Measurements from ENCODE around the gene TRIM44. TPM values are rescaled to one million over a fixed set of nuclear protein-coding genes. Genes with fewer than 3 reads are reported as not detected.
"Not testable (repeated sequence)": the region's sequence is repeated elsewhere in the genome, so short reads cannot be mapped to it uniquely, and the experiment has no call there.

Gene TRIM44
- polyA plus RNA-seq, 2 donors: 3.1 to 6.2 TPM

DNA sequence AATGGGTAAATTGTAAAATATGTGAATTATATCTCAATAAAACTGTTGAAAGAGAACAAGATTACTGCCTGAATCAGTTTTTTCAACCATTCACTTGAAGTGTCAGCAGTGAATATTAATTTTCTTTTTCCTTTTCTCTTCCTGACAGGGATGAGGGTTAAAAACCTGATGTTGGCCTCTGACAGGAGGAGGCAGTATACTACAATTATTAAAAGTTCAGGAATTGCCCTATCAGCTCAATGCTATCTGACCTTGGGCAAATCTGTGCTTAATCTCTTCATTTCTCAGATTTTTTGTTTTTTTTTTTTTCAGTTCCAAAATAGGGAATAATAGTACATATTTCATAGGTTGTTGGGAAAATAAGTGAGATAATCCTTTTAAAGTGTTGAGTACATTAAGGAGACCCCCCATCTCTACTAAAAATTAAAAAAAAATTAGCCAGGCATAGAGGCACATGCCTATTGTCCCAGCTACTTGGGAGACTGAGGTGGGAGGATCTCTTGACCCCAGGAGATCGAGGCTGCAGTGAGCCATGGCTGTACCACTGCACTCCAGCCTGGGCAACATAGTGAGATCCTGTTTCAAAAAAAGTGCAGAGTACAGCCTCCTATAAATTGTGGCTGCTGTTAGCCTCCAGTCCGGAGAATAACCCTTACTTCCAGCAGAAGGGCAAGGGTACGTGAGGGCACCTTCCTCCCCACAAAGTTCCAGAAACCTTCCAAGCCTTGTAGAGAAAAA, 48.8 kb downstream of the TRIM44 start:
- 86 to 94% methylated on average over 3 of the region's 3 CpGs for WGBS, 2 donors
- no peaks in the 10 kb centered on the region for H3K27me3 ChIP-seq (ENCODE audit: control insufficient read depth in 1 of 2, insufficient read depth in 2 of 2, low read length in 2 of 2)

GRCh38 chr11:35711924-35712323, 49.3 kb downstream of the TRIM44 start:
- Histone ChIP-seq H3K27ac (ENCODE audit: low read depth in 2 of 2, low read length in 1 of 2) (no peak overlapping the region), H3K4me1 (ENCODE audit: control insufficient read depth in 2 of 2, insufficient read depth in 2 of 2, low read length in 1 of 2) (no peaks in the 10 kb centered on the region), H3K36me3 (ENCODE audit: control insufficient read depth in 2 of 2, insufficient read depth in 2 of 2, low read length in 1 of 2) (no peaks in the 10 kb centered on the region), H3K27me3 (ENCODE audit: control insufficient read depth in 1 of 2, insufficient read depth in 2 of 2, low read length in 2 of 2) (no peaks in the 10 kb centered on the region), H3K4me3 (ENCODE audit: low read depth in 1 of 2, low read length in 2 of 2) (no peak overlapping the region), H3K9me3 (ENCODE audit: control insufficient read depth in 2 of 2, insufficient read depth in 1 of 2, low read depth in 1 of 2, low read length in 1 of 2) (no peaks in the 10 kb centered on the region)

More for the DNA sequence above, 48.8 kb downstream of the TRIM44 start:
- Histone ChIP-seq H3K4me1 (ENCODE audit: control insufficient read depth in 2 of 2, insufficient read depth in 2 of 2, low read length in 1 of 2) (no peaks in the 10 kb centered on the region), H3K27ac (ENCODE audit: low read depth in 2 of 2, low read length in 1 of 2) (no peak overlapping the region), H3K4me3 (ENCODE audit: low read depth in 1 of 2, low read length in 2 of 2) (no peak overlapping the region), H3K36me3 (ENCODE audit: control insufficient read depth in 2 of 2, insufficient read depth in 2 of 2, low read length in 1 of 2) (no peaks in the 10 kb centered on the region), H3K9me3 (ENCODE audit: control insufficient read depth in 2 of 2, insufficient read depth in 1 of 2, low read depth in 1 of 2, low read length in 1 of 2) (no peaks in the 10 kb centered on the region)

GRCh38 chr11:35712533-35712932, 50.0 kb downstream of the TRIM44 start:
- H3K27ac ChIP-seq (ENCODE audit: low read depth in 2 of 2, low read length in 1 of 2): no peak overlapping the region
- no peaks in the 10 kb centered on the region for H3K27me3 ChIP-seq (ENCODE audit: control insufficient read depth in 1 of 2, insufficient read depth in 2 of 2, low read length in 2 of 2)
- no peaks in the 10 kb centered on the region for H3K36me3 ChIP-seq (ENCODE audit: control insufficient read depth in 2 of 2, insufficient read depth in 2 of 2, low read length in 1 of 2)
- H3K4me1 ChIP-seq (ENCODE audit: control insufficient read depth in 2 of 2, insufficient read depth in 2 of 2, low read length in 1 of 2): no peaks in the 10 kb centered on the region
- no peak overlapping the region for H3K4me3 ChIP-seq (ENCODE audit: low read depth in 1 of 2, low read length in 2 of 2)
- 86 to 91% methylated on average over 3 of the region's 3 CpGs for WGBS, 2 donors
- H3K9me3 ChIP-seq (ENCODE audit: control insufficient read depth in 2 of 2, insufficient read depth in 1 of 2, low read depth in 1 of 2, low read length in 1 of 2): no peaks in the 10 kb centered on the region

DNA sequence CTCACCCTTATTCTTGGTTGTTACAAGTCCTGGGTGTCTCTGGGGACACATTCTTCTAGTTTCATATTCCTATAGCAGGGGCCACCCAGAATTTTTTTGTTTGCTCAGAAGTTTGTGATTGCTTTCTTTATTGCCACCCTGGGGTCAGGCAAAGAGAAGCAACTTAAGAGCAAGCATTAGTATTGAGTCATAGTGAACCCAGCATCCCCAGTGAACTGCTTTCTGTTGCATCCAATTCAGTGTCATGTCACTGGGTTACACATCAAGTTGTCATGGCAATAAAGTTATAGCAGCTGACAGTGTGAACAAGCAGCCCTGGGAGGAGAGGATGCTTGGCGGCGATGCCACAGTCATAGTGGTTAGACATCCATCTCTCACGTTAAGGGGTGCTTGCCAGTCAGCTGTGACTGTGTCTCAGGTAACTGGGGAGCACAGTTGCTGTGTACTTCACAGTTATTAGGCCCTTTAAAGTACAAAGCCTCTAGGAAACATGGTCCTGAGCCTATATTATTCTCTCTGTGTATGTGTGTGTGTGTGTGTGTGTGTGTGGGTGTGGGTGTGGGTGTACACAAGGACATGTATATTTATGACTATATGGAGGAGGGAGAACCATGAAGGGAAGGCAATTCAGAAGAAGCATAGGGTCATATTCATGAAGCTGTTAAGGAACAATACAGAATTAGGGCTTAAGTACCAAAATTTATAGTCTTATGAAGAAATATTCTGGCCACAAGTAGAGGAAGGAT, 52.5 kb downstream of the TRIM44 start:
- no peak overlapping the region for H3K4me3 ChIP-seq (ENCODE audit: low read depth in 1 of 2, low read length in 2 of 2)
- no peaks in the 10 kb centered on the region for H3K4me1 ChIP-seq (ENCODE audit: control insufficient read depth in 2 of 2, insufficient read depth in 2 of 2, low read length in 1 of 2)
- H3K27me3 ChIP-seq (ENCODE audit: control insufficient read depth in 1 of 2, insufficient read depth in 2 of 2, low read length in 2 of 2): no peaks in the 10 kb centered on the region
- no peaks in the 10 kb centered on the region for H3K9me3 ChIP-seq (ENCODE audit: control insufficient read depth in 2 of 2, insufficient read depth in 1 of 2, low read depth in 1 of 2, low read length in 1 of 2)
- H3K36me3 ChIP-seq (ENCODE audit: control insufficient read depth in 2 of 2, insufficient read depth in 2 of 2, low read length in 1 of 2): no peaks in the 10 kb centered on the region
- no peak overlapping the region for H3K27ac ChIP-seq (ENCODE audit: low read depth in 2 of 2, low read length in 1 of 2)
- 90 to 93% methylated on average over 3 of the region's 3 CpGs for WGBS, 2 donors

DNA sequence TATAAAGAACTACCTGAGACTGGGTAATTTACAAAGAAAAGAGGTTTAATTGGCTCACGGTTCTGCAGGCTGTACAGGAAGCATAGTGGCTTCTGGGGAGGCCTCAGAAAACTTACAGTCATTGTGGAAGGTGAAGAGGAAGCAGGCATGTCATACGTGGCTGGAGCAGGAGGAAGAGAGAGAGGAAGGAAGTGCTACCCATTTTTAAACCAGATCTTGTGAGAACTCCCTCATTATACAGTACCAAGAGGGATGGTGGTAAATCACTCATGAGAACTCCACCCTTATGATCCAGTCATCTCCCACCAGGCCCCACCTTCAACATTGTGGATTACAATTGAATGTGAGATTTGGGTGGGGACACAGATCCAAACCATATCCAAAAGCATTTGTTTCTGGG, 53.1 kb downstream of the TRIM44 start:
- H3K36me3 ChIP-seq (ENCODE audit: control insufficient read depth in 2 of 2, insufficient read depth in 2 of 2, low read length in 1 of 2); H3K4me1 ChIP-seq (ENCODE audit: control insufficient read depth in 2 of 2, insufficient read depth in 2 of 2, low read length in 1 of 2); H3K27ac ChIP-seq (ENCODE audit: low read depth in 2 of 2, low read length in 1 of 2); H3K27me3 ChIP-seq (ENCODE audit: control insufficient read depth in 1 of 2, insufficient read depth in 2 of 2, low read length in 2 of 2); H3K4me3 ChIP-seq (ENCODE audit: low read depth in 1 of 2, low read length in 2 of 2); H3K9me3 ChIP-seq (ENCODE audit: control insufficient read depth in 2 of 2, insufficient read depth in 1 of 2, low read depth in 1 of 2, low read length in 1 of 2): not testable (repeated sequence)
- 65 to 78% methylated on average over 2 of the region's 2 CpGs for WGBS, 2 donors

- Histone ChIP-seq H3K27me3 (ENCODE audit: control insufficient read depth in 1 of 2, insufficient read depth in 2 of 2, low read length in 2 of 2) (no peaks in the 10 kb centered on the region), H3K4me3 (ENCODE audit: low read depth in 1 of 2, low read length in 2 of 2) (no peak overlapping the region), H3K9me3 (ENCODE audit: control insufficient read depth in 2 of 2, insufficient read depth in 1 of 2, low read depth in 1 of 2, low read length in 1 of 2) (no peaks in the 10 kb centered on the region), H3K4me1 (ENCODE audit: control insufficient read depth in 2 of 2, insufficient read depth in 2 of 2, low read length in 1 of 2) (no peaks in the 10 kb centered on the region), H3K36me3 (ENCODE audit: control insufficient read depth in 2 of 2, insufficient read depth in 2 of 2, low read length in 1 of 2) (no peaks in the 10 kb centered on the region), H3K27ac (ENCODE audit: low read depth in 2 of 2, low read length in 1 of 2) (no peak overlapping the region)
- WGBS, 2 donors: 95 to 98% methylated on average over 2 of the region's 2 CpGs
Measured at GRCh38 chr11:35717043-35717442, 54.5 kb downstream of the TRIM44 start.

- 94 to 98% methylated on average over 2 of the region's 2 CpGs for WGBS, 2 donors
- H3K36me3 ChIP-seq (ENCODE audit: control insufficient read depth in 2 of 2, insufficient read depth in 2 of 2, low read length in 1 of 2): no peaks in the 10 kb centered on the region
- no peaks in the 10 kb centered on the region for H3K27me3 ChIP-seq (ENCODE audit: control insufficient read depth in 1 of 2, insufficient read depth in 2 of 2, low read length in 2 of 2)
- no peak overlapping the region for H3K27ac ChIP-seq (ENCODE audit: low read depth in 2 of 2, low read length in 1 of 2)
- H3K9me3 ChIP-seq (ENCODE audit: control insufficient read depth in 2 of 2, insufficient read depth in 1 of 2, low read depth in 1 of 2, low read length in 1 of 2): no peaks in the 10 kb centered on the region
- H3K4me3 ChIP-seq (ENCODE audit: low read depth in 1 of 2, low read length in 2 of 2): no peak overlapping the region
- H3K4me1 ChIP-seq (ENCODE audit: control insufficient read depth in 2 of 2, insufficient read depth in 2 of 2, low read length in 1 of 2): no peaks in the 10 kb centered on the region
Measured at GRCh38 chr11:35717520-35717919, 54.9 kb downstream of the TRIM44 start.

DNA sequence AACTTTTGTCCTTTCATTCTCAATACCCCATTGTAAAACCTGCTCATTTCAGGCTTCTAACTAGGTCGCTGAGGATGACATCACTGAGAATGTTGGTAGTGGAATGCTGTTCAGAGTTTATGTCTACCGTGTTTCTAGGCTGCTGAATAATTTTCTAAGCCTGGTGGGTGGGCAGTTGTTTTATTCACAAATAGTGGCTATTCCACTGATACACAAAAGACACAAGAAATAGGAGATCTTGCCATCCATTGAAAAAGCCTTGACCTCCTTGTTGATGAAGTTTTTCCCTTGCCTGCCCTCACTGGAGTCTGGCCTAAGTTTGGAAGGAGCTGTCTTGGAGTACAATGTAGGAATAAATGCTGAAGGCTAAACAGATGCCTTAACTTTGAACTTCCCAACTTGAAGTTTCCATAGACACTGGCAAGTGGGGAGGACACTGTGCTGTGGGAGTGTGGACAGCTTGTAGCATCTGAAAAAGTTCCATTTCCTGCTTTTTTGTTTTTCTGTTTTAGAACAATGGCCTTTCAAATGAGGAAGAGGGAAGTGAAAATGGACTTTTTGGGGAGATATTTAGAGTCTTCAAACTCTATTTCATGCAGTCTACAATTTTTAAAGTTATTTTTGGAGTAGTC, 59.2 kb downstream of the TRIM44 start:
- no peaks in the 10 kb centered on the region for H3K27me3 ChIP-seq (ENCODE audit: control insufficient read depth in 1 of 2, insufficient read depth in 2 of 2, low read length in 2 of 2)
- H3K36me3 ChIP-seq (ENCODE audit: control insufficient read depth in 2 of 2, insufficient read depth in 2 of 2, low read length in 1 of 2): peaks cover 0 to 2% of the 10 kb centered on the region in 2 donors
- H3K27ac ChIP-seq (ENCODE audit: low read depth in 2 of 2, low read length in 1 of 2): no peak overlapping the region
- no peak overlapping the region for H3K4me3 ChIP-seq (ENCODE audit: low read depth in 1 of 2, low read length in 2 of 2)
- WGBS, 2 donors: 65% methylated on average over 2 of the region's 2 CpGs
- H3K9me3 ChIP-seq (ENCODE audit: control insufficient read depth in 2 of 2, insufficient read depth in 1 of 2, low read depth in 1 of 2, low read length in 1 of 2): no peaks in the 10 kb centered on the region
- no peaks in the 10 kb centered on the region for H3K4me1 ChIP-seq (ENCODE audit: control insufficient read depth in 2 of 2, insufficient read depth in 2 of 2, low read length in 1 of 2)

GRCh38 chr11:35722641-35723040, 60.1 kb downstream of the TRIM44 start:
- H3K4me3 ChIP-seq (ENCODE audit: low read depth in 1 of 2, low read length in 2 of 2): no peak overlapping the region
- no peaks in the 10 kb centered on the region for H3K9me3 ChIP-seq (ENCODE audit: control insufficient read depth in 2 of 2, insufficient read depth in 1 of 2, low read depth in 1 of 2, low read length in 1 of 2)
- H3K36me3 ChIP-seq (ENCODE audit: control insufficient read depth in 2 of 2, insufficient read depth in 2 of 2, low read length in 1 of 2): peaks cover 0 to 2% of the 10 kb centered on the region in 2 donors
- 75 to 88% methylated on average over 4 of the region's 4 CpGs for WGBS, 2 donors
- H3K4me1 ChIP-seq (ENCODE audit: control insufficient read depth in 2 of 2, insufficient read depth in 2 of 2, low read length in 1 of 2): no peaks in the 10 kb centered on the region
- no peaks in the 10 kb centered on the region for H3K27me3 ChIP-seq (ENCODE audit: control insufficient read depth in 1 of 2, insufficient read depth in 2 of 2, low read length in 2 of 2)
- H3K27ac ChIP-seq (ENCODE audit: low read depth in 2 of 2, low read length in 1 of 2): no peak overlapping the region
